Prostate gland (tissue), 2 donors: ENCODE results near the gene CNGA4.

Source experiments
- POLR2A ChIP-seq: fragments of 450-650 bp; IDR thresholded peaks from one replicate; pipeline ENCODE4 v1.6.1; 2016; ENCODE audit warnings: antibody characterized with exemption, mild to moderate bottlenecking
- TF ChIP-seq, protein P1 (sequence below), 4 experiments: fragments of 200-600 bp in 2 of 4; fragments of 450-650 bp in 2 of 4; sonication (generic) in 2 of 4; IDR thresholded peaks; 1 replicate in 3 of 4; 2 replicates in 1 of 4; pipeline ENCODE4 v1.5.1; 2016 to 2019; ENCODE audit warnings: antibody characterized with exemption in 4 of 4, mild to moderate bottlenecking in 2 of 4, moderate library complexity in 2 of 4

DNA sequence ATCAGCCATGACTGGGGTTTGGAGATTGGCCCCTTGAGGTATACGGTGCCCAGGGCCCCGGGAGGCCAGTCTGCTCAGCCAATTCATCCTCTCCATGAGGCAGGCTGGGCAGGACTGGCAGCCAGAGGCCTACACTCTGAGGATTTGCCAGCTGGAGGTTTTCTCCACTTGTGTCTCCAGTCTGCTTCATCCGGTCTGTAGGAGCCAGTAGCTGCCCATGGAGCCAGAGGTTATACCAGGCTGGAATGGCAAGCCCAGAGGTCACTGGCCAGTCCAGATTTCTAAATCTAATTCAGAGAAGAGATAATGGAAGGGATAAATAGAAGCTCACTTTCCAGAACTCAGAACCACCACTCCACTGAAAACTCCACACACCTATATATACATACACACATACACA is 14.5 kb upstream of the CNGA4 start:
- TF ChIP-seq, protein P1, sequence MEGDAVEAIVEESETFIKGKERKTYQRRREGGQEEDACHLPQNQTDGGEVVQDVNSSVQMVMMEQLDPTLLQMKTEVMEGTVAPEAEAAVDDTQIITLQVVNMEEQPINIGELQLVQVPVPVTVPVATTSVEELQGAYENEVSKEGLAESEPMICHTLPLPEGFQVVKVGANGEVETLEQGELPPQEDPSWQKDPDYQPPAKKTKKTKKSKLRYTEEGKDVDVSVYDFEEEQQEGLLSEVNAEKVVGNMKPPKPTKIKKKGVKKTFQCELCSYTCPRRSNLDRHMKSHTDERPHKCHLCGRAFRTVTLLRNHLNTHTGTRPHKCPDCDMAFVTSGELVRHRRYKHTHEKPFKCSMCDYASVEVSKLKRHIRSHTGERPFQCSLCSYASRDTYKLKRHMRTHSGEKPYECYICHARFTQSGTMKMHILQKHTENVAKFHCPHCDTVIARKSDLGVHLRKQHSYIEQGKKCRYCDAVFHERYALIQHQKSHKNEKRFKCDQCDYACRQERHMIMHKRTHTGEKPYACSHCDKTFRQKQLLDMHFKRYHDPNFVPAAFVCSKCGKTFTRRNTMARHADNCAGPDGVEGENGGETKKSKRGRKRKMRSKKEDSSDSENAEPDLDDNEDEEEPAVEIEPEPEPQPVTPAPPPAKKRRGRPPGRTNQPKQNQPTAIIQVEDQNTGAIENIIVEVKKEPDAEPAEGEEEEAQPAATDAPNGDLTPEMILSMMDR (IDR thresholded peaks at IDR 0.05) = no peak
- no peak for TF ChIP-seq POLR2A
